HG02571 (cell line): ENCODE measurements around the gene MTCH1.

Source experiments
- ATAC-seq: cut with Tn5 transposase; IDR thresholded peaks from one replicate; pipeline ENCODE4 v1.9.1; 2021; ENCODE audit warnings: mild to moderate bottlenecking, moderate library complexity; ENCODE audit not compliant: unreplicated experiment

Gene MTCH1

DNA sequence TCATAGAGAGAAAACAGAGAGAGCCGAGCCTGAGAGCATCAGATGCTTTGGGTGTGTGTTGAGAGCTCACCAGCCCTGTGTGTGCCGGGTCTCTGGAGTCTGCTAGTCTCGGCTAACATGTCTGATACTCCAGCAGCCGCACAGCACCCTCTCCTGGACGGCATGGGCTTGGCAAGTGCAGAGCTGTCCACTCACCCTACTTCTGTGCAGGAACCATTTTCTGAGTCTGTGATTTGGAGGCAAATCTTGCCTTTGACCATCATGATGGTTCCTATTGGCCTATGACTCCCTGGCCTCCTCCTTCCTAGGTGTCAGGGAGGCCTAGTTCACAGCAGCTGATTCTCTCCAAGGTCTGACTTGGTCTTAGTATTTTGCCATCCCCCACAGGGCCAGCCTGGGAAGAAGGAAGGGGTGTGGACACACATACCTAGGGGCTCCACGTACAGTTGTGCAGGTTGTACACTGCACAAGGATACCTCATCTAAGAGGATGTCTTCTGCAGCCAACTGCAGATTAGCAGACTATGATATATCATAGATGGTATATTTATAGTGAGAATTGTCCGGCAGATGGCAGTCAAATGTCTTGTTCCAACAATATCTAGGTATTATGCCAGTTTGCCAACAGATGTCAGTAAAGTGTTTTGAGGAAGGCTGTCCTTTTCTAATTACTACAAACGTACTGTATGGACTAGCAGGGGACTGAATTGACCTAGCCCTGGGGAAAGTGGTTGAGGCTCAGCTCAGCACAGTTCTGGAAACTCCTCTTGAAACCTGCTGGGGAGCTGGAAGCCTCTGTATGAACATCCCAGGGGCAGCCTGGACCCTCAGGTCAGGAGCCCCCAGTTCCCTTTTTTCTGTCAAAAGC is 32.4 kb upstream of the MTCH1 start:
- ATAC-seq, result peak; percentile 88

DNA sequence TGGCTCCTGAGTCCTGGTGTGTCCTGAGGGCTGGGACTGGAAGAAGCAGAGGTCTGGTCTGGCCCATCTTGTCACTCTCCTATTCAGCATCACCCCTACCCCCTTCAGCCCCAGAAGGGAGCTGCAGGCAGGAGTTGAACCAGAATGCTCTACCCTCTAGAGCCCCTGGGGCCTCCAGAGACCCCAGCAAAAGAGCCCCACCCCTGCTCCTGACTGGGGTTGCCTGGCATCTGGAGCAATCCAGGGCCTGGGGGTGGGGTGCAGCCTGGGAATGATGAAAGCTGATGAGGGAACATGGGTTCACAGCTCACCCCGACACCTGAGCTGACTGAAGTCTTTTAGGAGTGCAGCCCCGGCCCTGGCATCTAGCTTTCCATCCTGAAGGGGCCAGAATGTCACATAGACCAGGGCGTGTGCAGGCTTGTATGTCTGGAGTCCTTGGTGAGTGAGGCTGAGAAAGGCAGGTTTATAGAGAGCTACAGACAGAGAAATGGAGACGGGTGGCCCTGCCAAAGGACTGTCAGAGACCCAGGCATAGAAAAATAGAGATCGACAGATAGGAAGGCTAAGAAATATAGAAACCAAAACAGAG is 31.7 kb upstream of the MTCH1 start:
- no peak for ATAC-seq

GRCh38 chr6:37016995-37017394 is 31.0 kb upstream of the MTCH1 start:
- ATAC-seq, result no peak

DNA sequence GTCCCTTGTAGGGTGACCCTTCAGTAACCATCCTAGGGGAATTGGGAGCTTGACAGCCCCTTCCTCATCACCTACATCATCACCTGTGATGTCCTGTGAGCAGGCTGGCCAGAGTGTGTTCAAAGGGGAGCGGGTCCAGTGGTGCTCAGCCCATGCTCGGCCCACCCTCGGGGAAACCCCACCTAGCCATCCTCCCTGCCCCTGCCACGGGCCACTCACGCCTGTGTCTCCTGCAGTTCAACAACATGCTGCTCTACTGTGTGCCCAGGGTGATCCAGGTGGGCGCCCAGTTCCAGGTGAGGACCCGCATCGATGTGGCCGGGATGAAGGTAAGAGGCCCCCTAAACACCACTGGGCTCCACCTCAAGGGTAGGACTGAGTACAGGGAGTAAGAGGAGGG is 29.5 kb upstream of the MTCH1 start:
- no peak for ATAC-seq

DNA sequence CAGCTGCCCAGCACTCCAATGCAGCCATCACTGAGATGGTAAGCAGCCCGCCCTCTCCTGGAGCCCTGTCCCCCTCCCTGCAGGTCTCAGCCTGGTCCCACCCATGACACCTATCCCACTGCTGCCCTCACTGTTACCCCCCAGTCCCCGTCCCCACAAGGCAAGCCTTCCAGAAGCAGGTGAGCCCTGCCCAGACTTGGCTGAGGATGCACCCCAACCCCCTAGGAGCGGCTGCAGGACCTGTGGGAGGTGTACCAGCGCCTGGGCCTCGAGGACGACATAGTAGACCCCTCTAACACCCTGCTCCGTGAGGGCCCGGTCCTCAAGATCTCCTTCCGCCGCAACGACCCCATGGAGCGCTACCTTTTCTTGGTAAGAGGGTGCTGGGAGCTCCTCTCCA is 28.7 kb upstream of the MTCH1 start:
- ATAC-seq, result no peak

DNA sequence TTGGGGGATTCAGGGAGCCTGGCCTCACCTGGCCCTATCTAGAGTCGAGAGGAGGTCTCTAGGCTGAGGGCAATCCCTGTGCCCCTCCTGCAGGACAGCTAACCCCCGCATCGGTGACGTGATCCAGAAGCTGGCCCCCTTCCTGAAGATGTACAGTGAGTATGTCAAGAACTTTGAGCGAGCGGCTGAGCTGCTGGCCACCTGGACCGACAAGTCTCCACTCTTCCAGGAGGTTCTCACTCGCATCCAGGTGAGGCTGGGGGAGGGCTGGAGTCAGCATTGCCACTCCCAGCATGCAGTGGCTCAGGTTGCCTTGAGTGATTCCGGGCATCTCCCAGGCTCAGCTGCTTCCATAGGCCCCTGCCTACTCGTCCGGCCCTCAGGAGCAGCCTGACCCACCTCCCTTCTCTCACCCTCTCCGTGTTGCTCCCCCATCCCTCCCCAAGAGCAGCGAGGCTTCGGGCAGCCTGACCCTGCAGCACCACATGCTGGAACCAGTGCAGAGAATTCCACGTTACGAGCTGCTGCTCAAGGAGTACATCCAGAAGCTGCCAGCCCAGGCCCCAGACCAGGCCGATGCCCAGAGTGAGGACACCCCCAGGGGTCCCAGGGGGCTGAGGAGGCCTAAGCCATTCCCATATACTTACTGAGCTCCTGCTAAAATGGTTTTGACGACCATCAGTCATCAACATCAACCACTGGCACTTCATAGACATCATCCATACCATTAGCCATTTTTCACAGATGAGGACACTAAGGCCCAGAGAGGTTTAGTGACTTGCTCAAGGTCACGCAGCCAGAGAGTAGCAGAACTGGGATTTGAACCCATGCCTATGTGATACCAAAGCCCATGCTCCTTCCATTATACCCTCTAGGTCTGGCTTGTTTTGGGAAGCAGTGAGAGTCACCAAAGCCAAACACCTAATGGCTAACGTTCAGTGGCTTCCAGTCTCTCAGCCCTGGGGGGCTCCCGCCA is 27.8 kb upstream of the MTCH1 start:
- ATAC-seq, result no peak

- ATAC-seq, result no peak
Measured at GRCh38 chr6:37011656-37012378, 25.8 kb upstream of the MTCH1 start.

DNA sequence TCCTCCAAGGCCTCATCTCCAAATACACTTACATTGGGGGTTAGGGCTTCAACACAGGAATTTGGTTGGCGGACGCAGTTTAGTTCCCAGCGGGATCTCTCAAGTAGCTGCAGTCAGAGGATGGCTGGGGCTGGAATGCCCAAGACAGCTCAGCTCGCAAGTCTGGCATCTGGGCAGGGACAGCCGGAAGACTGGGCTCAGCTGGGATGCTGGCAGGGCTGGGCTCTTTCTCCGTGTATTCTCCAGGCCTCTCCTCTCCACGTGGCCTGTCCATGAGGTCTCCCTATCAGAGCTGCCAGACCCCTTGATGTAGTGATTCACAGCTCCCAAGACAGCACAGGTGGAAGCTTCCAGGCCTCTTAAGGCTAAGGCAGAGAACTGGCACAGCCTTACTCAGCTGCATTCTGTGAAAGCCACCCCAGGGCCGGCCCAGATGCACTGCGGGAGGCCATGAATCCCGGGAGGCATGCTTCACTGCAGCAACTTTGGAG is 24.5 kb upstream of the MTCH1 start:
- ATAC-seq, result no peak

DNA sequence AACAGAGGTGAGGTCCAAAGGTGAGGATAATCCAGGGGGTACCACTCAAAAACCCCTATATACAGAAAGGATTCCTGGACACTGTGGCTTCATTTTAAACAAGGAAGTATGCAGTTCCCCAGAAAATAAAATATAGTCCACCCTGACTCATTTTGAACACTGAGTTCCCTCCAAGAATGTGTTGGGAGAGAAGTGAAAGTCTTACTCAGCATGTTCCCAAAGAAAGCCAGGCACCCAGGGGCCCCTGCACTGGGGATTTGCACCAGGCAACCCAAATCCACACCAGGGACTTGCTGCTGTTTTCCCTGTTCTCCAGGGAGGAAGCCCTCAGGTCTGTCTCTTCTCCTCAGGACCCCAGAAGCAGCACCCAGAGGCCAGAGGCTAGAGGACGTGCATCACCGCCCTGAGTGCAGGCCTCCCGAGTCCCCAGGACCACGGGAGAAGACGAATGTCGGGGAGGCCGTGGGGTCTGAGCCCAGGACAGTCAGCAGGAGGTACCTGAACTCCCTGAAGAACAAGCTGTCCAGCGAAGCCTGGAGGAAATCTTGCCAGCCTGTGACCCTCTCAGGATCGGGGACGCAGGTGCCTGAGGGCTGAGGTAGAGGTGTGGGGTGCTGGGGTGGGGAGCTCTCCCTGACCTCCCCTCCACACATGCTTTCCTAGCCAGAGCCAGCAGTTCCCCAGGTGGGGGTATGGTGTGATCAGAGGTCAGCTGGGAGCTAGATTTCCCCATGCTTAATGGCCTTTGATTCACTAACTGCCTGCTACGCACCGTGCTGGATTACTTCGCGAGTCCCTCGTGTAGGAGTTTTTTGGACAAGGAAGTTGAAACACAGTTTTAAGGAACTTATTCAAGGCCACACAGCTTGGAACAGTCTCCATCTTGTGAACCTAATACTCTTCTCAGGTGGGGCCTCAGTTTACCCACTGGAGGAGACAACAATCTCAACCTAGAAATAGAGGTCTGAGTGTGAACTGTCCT is 22.8 kb upstream of the MTCH1 start:
- ATAC-seq, result no peak

- no peak for ATAC-seq
Measured at GRCh38 chr6:37007340-37008043, 21.5 kb upstream of the MTCH1 start.

DNA sequence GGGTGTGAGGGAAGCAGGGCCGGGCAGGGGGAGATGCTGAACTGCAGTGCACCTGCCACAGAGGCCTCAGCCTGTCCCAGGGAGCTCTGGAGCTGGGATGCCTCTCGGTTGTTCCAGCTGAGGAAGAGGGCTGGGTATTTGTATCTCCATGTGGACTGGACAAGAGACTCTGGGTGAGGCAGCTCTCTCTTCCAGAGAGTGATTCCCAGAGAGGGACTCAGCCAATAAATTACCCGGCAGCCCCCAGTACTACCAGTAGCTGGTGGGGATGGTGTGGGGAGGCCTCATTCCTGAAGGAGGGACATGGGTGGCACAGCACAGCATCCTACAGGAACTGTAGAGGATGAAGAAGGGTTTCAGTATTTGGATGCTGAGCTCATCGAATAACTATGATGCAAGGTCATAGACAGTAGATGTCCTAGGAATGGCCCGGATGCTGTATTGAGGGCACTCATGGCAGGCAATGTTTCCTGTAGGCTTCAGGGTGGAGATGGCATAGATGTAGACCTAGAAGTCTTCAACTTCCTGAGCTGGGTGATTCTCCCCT is 20.9 kb upstream of the MTCH1 start:
- no peak for ATAC-seq

- ATAC-seq, result peak; percentile 7
Measured at GRCh38 chr6:37005827-37006567, 20.0 kb upstream of the MTCH1 start.

DNA sequence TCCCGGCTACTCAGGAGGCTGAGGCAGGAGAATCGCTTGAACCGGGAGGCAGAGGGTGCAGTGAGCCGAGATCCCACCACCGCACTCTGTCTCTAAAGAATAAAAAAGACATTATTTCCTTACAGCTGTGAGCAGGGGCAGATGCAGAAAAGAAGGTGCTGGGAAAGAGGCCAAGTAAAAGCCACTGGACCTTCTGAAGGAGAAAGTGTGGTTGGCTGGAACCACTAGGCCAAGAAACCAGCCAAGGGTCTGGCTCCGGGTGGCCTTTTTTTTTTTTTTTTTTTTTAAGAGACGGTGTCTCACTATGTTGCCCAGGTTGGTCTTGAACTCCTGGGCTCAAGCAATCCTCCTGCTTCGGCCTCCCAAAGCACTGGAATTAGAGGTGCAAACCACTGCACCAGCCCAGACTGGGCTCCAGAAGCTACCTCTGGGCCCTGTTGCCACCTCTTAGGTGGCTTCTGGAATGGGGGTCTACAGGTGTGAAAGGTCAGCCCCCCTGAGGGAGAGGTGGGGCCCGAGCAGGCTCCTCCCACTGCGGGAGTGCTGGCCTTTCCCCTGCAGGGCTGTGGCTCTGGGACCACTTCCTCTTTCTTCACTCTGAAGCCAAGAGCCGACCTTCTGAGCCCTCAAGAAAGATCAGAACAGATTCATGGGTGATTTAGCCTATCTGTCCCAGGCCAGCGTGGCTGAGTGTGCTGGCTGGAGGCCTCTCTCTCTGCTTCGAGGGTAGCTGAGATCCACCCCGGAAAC is 19.2 kb upstream of the MTCH1 start, which contains the start of gene FGD2:
Gene FGD2 (plus strand): TSS at position 595 of the 750 bp plus-strand sequence. CDS start 163 bp downstream, outside the sequence.
- peak; percentile 58 for ATAC-seq

DNA sequence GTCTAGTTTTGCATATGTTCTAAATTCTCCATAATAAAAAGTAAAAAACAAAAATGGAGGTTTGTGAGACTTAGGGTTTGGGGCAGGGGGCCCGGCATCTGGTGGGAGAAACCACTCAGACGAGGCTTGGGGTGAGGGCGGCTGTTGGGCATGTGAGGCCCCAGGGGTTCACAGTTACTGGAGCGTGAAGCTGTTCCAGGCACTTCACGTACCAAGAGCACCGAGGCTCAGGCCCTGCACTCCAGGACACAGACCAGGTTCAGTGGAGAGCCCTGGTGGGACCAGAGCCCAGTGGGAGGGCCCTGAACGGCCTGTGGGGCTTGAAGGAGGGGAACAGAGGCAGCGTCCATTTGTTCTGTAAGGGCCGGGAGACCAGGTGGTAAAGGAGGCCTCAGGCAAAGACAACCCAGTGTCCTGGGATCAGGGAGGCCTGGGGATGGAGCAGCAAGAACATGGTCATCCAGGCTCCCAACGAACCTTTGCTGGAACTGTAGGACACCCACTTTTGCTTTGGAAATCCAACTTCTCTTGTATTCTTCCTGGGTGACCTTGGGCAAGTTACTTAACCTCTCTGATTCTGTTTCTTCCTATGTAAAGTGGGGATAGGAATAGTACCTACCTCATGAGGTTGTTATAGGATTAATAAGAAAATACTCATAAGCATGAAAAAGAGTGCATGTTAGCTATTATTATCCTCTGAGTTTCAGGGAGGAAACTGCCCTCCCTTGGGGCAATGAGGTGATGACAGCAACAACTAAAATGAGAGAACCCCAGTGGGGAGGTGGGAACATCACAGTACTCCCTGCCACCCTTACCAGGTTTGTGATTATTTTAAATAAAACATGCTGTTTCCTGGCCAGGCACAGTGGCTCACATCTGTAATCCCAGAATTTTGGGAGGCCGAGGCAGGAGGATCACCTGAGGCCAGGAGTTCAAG is 18.3 kb upstream of the MTCH1 start:
- no peak for ATAC-seq

- no peak for ATAC-seq
Measured at GRCh38 chr6:36999751-37000125, 13.7 kb upstream of the MTCH1 start.
